Measurements from ENCODE around the gene ARL4C. TPM values are rescaled to one million over a fixed set of nuclear protein-coding genes. Genes with fewer than 3 reads are reported as not detected.
A peak's percentile ranks its signal among the peaks of the same experiment; 100 is the strongest.

Gene ARL4C
- total and polyA plus RNA-seq, 5 donors: 1.2 to 5.8 (median 3.5) TPM

- H3K4me1 ChIP-seq (ENCODE audit: control insufficient read depth, insufficient read depth, low read length): peaks cover 6% of the 10 kb centered on the region
- H3K27ac ChIP-seq (ENCODE audit: low read length): peak overlapping the region; percentile 49
- intact Hi-C loops (cut with DNase I): loop anchor here (5.0 to 10.0 kb wide), 2 partner anchors 210 to 213 kb away; no protein-coding TSS in a partner anchor
- ATAC-seq (no peak), DNase-seq (peak in 2 of 3 donors; percentile 22 to 54)
- H3K27me3 ChIP-seq (ENCODE audit: control insufficient read depth, insufficient read depth): no peaks in the 10 kb centered on the region
- no peaks in the 10 kb centered on the region for H3K9me3 ChIP-seq (ENCODE audit: control insufficient read depth, low read length)
- H3K4me3 ChIP-seq (ENCODE audit: low read length): peak overlapping the region; percentile 61
- WGBS: 57% methylated on average over 37 of the region's 37 CpGs
Observed at GRCh38 chr2:234497594-234498235, 834 bp upstream of the ARL4C start.

GRCh38 chr2:234496055-234496834 is 636 bp downstream of the ARL4C start:
- Histone ChIP-seq H3K4me3 (ENCODE audit: low read length) (peak overlapping the region; percentile 61), H3K27me3 (ENCODE audit: control insufficient read depth, insufficient read depth) (no peaks in the 10 kb centered on the region), H3K4me1 (ENCODE audit: control insufficient read depth, insufficient read depth, low read length) (peaks cover 6% of the 10 kb centered on the region), H3K9me3 (ENCODE audit: control insufficient read depth, low read length) (no peaks in the 10 kb centered on the region), H3K27ac (ENCODE audit: low read length) (peak overlapping the region; percentile 18)
- WGBS: under 1% methylated on average over 89 of the region's 89 CpGs
- intact Hi-C loops (cut with DNase I): loop anchor here (5.0 to 10.0 kb wide), 2 partner anchors 209 to 211 kb away; no protein-coding TSS in a partner anchor
- ATAC-seq (peak; percentile 2 to 11), DNase-seq (peak; percentile 27 to 76 (median 75))

- ATAC-seq: no peak
- H3K27me3 ChIP-seq (ENCODE audit: control insufficient read depth, insufficient read depth): no peaks in the 10 kb centered on the region
- WGBS: 8% methylated on average over 40 of the region's 40 CpGs
- no peaks in the 10 kb centered on the region for H3K9me3 ChIP-seq (ENCODE audit: control insufficient read depth, low read length)
- intact Hi-C loops (cut with DNase I): loop anchor here (5.0 to 10.0 kb wide), 2 partner anchors 208 to 211 kb away; no protein-coding TSS in a partner anchor
- DNase-seq: peak in 1 of 3 donors; percentile 48
- H3K4me3 ChIP-seq (ENCODE audit: low read length): peak overlapping the region; percentile 61
- peaks cover 6% of the 10 kb centered on the region for H3K4me1 ChIP-seq (ENCODE audit: control insufficient read depth, insufficient read depth, low read length)
- no peak overlapping the region for H3K27ac ChIP-seq (ENCODE audit: low read length)
Observed at GRCh38 chr2:234495251-234496054, 1.4 kb downstream of the ARL4C start.

- H3K4me1 ChIP-seq (ENCODE audit: control insufficient read depth, insufficient read depth, low read length): peaks cover 6% of the 10 kb centered on the region
- H3K9me3 ChIP-seq (ENCODE audit: control insufficient read depth, low read length): no peaks in the 10 kb centered on the region
- DNase-seq (no peak), ATAC-seq (no peak)
- no peaks in the 10 kb centered on the region for H3K27me3 ChIP-seq (ENCODE audit: control insufficient read depth, insufficient read depth)
- no peak overlapping the region for H3K27ac ChIP-seq (ENCODE audit: low read length)
- WGBS: 44% methylated on average over 9 of the region's 9 CpGs
- intact Hi-C loops (cut with DNase I): loop anchor here (5.0 to 10.0 kb wide), 2 partner anchors 207 to 210 kb away; no protein-coding TSS in a partner anchor
- peak overlapping the region; percentile 9 for H3K4me3 ChIP-seq (ENCODE audit: low read length)
Observed at GRCh38 chr2:234494361-234495250, 2.3 kb downstream of the ARL4C start.

- no peak overlapping the region for H3K4me3 ChIP-seq (ENCODE audit: low read length)
- WGBS: 71% methylated on average over 4 of the region's 4 CpGs
- H3K27me3 ChIP-seq (ENCODE audit: control insufficient read depth, insufficient read depth): no peaks in the 10 kb centered on the region
- H3K27ac ChIP-seq (ENCODE audit: low read length): no peak overlapping the region
- no peaks in the 10 kb centered on the region for H3K9me3 ChIP-seq (ENCODE audit: control insufficient read depth, low read length)
- DNase-seq (no peak), ATAC-seq (no peak)
- H3K4me1 ChIP-seq (ENCODE audit: control insufficient read depth, insufficient read depth, low read length): peaks cover 6% of the 10 kb centered on the region
- intact Hi-C loops (cut with DNase I): loop anchor here in 1 of 4 donors (10.0 kb wide), 1 partner anchor 209 kb away; no protein-coding TSS in a partner anchor
Observed at GRCh38 chr2:234493796-234494195, 3.1 kb downstream of the ARL4C start.

- Histone ChIP-seq H3K27ac (ENCODE audit: low read length) (no peak overlapping the region), H3K9me3 (ENCODE audit: control insufficient read depth, low read length) (no peaks in the 10 kb centered on the region), H3K4me3 (ENCODE audit: low read length) (no peak overlapping the region), H3K27me3 (ENCODE audit: control insufficient read depth, insufficient read depth) (no peaks in the 10 kb centered on the region), H3K4me1 (ENCODE audit: control insufficient read depth, insufficient read depth, low read length) (peaks cover 6% of the 10 kb centered on the region)
- no peak for DNase-seq
- WGBS: 86% methylated on average over 10 of the region's 10 CpGs
- no peak for ATAC-seq
- intact Hi-C loops (cut with DNase I): loop anchor here in 1 of 4 donors (10.0 kb wide), 1 partner anchor 208 kb away; no protein-coding TSS in a partner anchor
Observed at GRCh38 chr2:234492717-234493485, 4.0 kb downstream of the ARL4C start.

GRCh38 chr2:234491897-234492296 is 5.0 kb downstream of the ARL4C start:
- DNase-seq: no peak
- no peaks in the 10 kb centered on the region for H3K27me3 ChIP-seq (ENCODE audit: control insufficient read depth, insufficient read depth)
- no peak overlapping the region for H3K27ac ChIP-seq (ENCODE audit: low read length)
- intact Hi-C loops (cut with DNase I): loop anchor here in 1 of 4 donors (10.0 kb wide), 1 partner anchor 207 kb away; no protein-coding TSS in a partner anchor
- H3K4me3 ChIP-seq (ENCODE audit: low read length): no peak overlapping the region
- WGBS: 89% methylated on average over 5 of the region's 5 CpGs
- H3K4me1 ChIP-seq (ENCODE audit: control insufficient read depth, insufficient read depth, low read length): peaks cover 6% of the 10 kb centered on the region
- no peaks in the 10 kb centered on the region for H3K9me3 ChIP-seq (ENCODE audit: control insufficient read depth, low read length)
- ATAC-seq: no peak

- H3K4me3 ChIP-seq (ENCODE audit: low read length): no peak overlapping the region
Observed at GRCh38 chr2:234491281-234491680, 5.6 kb downstream of the ARL4C start.

GRCh38 chr2:234490271-234491091 is 6.4 kb downstream of the ARL4C start:
- 81% methylated on average over 15 of the region's 15 CpGs for WGBS
- no peak for DNase-seq
- Histone ChIP-seq H3K4me3 (ENCODE audit: low read length) (no peak overlapping the region), H3K9me3 (ENCODE audit: control insufficient read depth, low read length) (no peaks in the 10 kb centered on the region), H3K4me1 (ENCODE audit: control insufficient read depth, insufficient read depth, low read length) (no peaks in the 10 kb centered on the region), H3K27ac (ENCODE audit: low read length) (no peak overlapping the region), H3K27me3 (ENCODE audit: control insufficient read depth, insufficient read depth) (no peaks in the 10 kb centered on the region)
- no peak for ATAC-seq
- intact Hi-C loops (cut with DNase I): loop anchor here in 1 of 4 donors (10.0 kb wide), 1 partner anchor 206 kb away; no protein-coding TSS in a partner anchor

More at GRCh38 chr2:234491281-234491680, 5.6 kb downstream of the ARL4C start:
- Histone ChIP-seq H3K4me1 (ENCODE audit: control insufficient read depth, insufficient read depth, low read length) (peaks cover 5% of the 10 kb centered on the region), H3K27me3 (ENCODE audit: control insufficient read depth, insufficient read depth) (no peaks in the 10 kb centered on the region), H3K27ac (ENCODE audit: low read length) (no peak overlapping the region), H3K9me3 (ENCODE audit: control insufficient read depth, low read length) (no peaks in the 10 kb centered on the region)
- no peak for DNase-seq
- intact Hi-C loops (cut with DNase I): loop anchor here in 1 of 4 donors (10.0 kb wide), 1 partner anchor 206 kb away; no protein-coding TSS in a partner anchor
- no peak for ATAC-seq
- WGBS: 88% methylated on average over 4 of the region's 4 CpGs
